ENCODE data around the gene SH3GL2. TPM values are rescaled to one million over a fixed set of nuclear protein-coding genes. Genes with fewer than 3 reads are reported as not detected.

The SH3GL2 gene
- polyA plus RNA-seq, 3 donors = not detected

GRCh38 chr9:17752021-17752420, 173.2 kb downstream of the SH3GL2 start:
- Mint-ChIP-seq H3K27ac (no peak overlapping the region), H3K4me3 (no peak overlapping the region), H3K27me3 (ENCODE audit: low read depth in 3 of 3) (peaks cover 0 to 1% (median 0%) of the 10 kb centered on the region in 3 donors), H3K36me3 (no peaks in the 10 kb centered on the region), H3K9me3 (peaks cover 0 to 9% (median 2%) of the 10 kb centered on the region in 7 donors), H3K4me1 (no peaks in the 10 kb centered on the region)
- no peaks in the 10 kb centered on the region for H3K27me3 ChIP-seq (ENCODE audit: control insufficient read depth in 2 of 2, insufficient read depth in 2 of 2, low read length in 2 of 2)
- H3K4me3 ChIP-seq (replicated peaks in 1 of 3; ENCODE audit: low read depth in 2 of 3, low read length in 3 of 3) = no peak overlapping the region
- intact Hi-C loops (cut with micrococcal nuclease) = no loop called here
- H3K9ac ChIP-seq (ENCODE audit: insufficient read depth, low read length, poor library complexity, severe bottlenecking) = no peak overlapping the region
- no peaks in the 10 kb centered on the region for H4K20me1 ChIP-seq (ENCODE audit: insufficient read depth, low read length)
- H3K79me2 ChIP-seq (ENCODE audit: insufficient read depth, low read length) = no peaks in the 10 kb centered on the region
- DNase-seq = no peak
- H3K27ac ChIP-seq (ENCODE audit: low read depth in 1 of 2, low read length in 2 of 2) = no peak overlapping the region
- H2AFZ ChIP-seq (ENCODE audit: insufficient read depth, low read depth, low read length, poor library complexity, severe bottlenecking) = no peak overlapping the region
- H3K9me3 ChIP-seq (replicated peaks in 1 of 2; ENCODE audit: control insufficient read depth in 1 of 2, insufficient read depth in 1 of 2, low read length in 2 of 2) = no peaks in the 10 kb centered on the region
- no CpG with 5 or more reads among the region's 3 CpGs for WGBS (ENCODE audit: insufficient coverage)
- TF ChIP-seq CTCF (IDR thresholded peaks at IDR 0.05) = no peak
- H3K4me1 ChIP-seq (ENCODE audit: control insufficient read depth in 1 of 2, insufficient read depth in 2 of 2, low read length in 2 of 2) = no peaks in the 10 kb centered on the region
- no peak overlapping the region for H3K4me2 ChIP-seq (replicated peaks; ENCODE audit: extremely low read depth, low read length, poor library complexity, severe bottlenecking)
- no peaks in the 10 kb centered on the region for H3K36me3 ChIP-seq (replicated peaks in 1 of 2; ENCODE audit: control insufficient read depth in 1 of 2, insufficient read depth in 2 of 2, low read length in 2 of 2)

- no peaks in the 10 kb centered on the region for H3K36me3 Mint-ChIP-seq
- TF ChIP-seq CTCF (IDR thresholded peaks at IDR 0.05) = no peak
- 83% methylated on average over 1 of the region's 2 CpGs for WGBS (ENCODE audit: insufficient coverage)
- Histone ChIP-seq H3K9ac (ENCODE audit: insufficient read depth, low read length, poor library complexity, severe bottlenecking) (no peak overlapping the region), H3K27ac (ENCODE audit: low read depth in 1 of 2, low read length in 2 of 2) (no peak overlapping the region), H3K79me2 (ENCODE audit: insufficient read depth, low read length) (no peaks in the 10 kb centered on the region), H3K27me3 (ENCODE audit: control insufficient read depth in 2 of 2, insufficient read depth in 2 of 2, low read length in 2 of 2) (no peaks in the 10 kb centered on the region), H3K36me3 (replicated peaks in 1 of 2; ENCODE audit: control insufficient read depth in 1 of 2, insufficient read depth in 2 of 2, low read length in 2 of 2) (no peaks in the 10 kb centered on the region), H4K20me1 (ENCODE audit: insufficient read depth, low read length) (no peaks in the 10 kb centered on the region), H3K4me1 (ENCODE audit: control insufficient read depth in 1 of 2, insufficient read depth in 2 of 2, low read length in 2 of 2) (no peaks in the 10 kb centered on the region), H3K4me2 (replicated peaks; ENCODE audit: extremely low read depth, low read length, poor library complexity, severe bottlenecking) (no peak overlapping the region), H3K9me3 (replicated peaks in 1 of 2; ENCODE audit: control insufficient read depth in 1 of 2, insufficient read depth in 1 of 2, low read length in 2 of 2) (no peaks in the 10 kb centered on the region), H2AFZ (ENCODE audit: insufficient read depth, low read depth, low read length, poor library complexity, severe bottlenecking) (no peak overlapping the region), H3K4me3 (replicated peaks in 1 of 3; ENCODE audit: low read depth in 2 of 3, low read length in 3 of 3) (no peak overlapping the region)
- DNase-seq = no peak
- no peak overlapping the region for H3K4me3 Mint-ChIP-seq
- intact Hi-C loops (cut with micrococcal nuclease) = no loop called here
- H3K9me3 Mint-ChIP-seq = peaks cover 0 to 9% (median 2%) of the 10 kb centered on the region in 7 donors
- peaks cover 0 to 3% (median 0%) of the 10 kb centered on the region in 3 donors for H3K27me3 Mint-ChIP-seq (ENCODE audit: low read depth in 3 of 3)
- H3K27ac Mint-ChIP-seq = no peak overlapping the region
- H3K4me1 Mint-ChIP-seq = no peaks in the 10 kb centered on the region
Observed at GRCh38 chr9:17757816-17758215, 178.9 kb downstream of the SH3GL2 start.
